ENCODE data around the gene MSL3.

The MSL3 gene

GRCh38 chrX:11753668-11754067 is 4.4 kb upstream of the MSL3 start:
- TF ChIP-seq, protein P1, sequence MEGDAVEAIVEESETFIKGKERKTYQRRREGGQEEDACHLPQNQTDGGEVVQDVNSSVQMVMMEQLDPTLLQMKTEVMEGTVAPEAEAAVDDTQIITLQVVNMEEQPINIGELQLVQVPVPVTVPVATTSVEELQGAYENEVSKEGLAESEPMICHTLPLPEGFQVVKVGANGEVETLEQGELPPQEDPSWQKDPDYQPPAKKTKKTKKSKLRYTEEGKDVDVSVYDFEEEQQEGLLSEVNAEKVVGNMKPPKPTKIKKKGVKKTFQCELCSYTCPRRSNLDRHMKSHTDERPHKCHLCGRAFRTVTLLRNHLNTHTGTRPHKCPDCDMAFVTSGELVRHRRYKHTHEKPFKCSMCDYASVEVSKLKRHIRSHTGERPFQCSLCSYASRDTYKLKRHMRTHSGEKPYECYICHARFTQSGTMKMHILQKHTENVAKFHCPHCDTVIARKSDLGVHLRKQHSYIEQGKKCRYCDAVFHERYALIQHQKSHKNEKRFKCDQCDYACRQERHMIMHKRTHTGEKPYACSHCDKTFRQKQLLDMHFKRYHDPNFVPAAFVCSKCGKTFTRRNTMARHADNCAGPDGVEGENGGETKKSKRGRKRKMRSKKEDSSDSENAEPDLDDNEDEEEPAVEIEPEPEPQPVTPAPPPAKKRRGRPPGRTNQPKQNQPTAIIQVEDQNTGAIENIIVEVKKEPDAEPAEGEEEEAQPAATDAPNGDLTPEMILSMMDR (IDR thresholded peaks at IDR 0.05; ENCODE audit: poor library complexity, severe bottlenecking): no peak
- no peak for ATAC-seq (ENCODE audit: low read depth)
- no peaks in the 10 kb centered on the region for H3K27me3 ChIP-seq (ENCODE audit: insufficient read depth, poor library complexity, severe bottlenecking)

DNA sequence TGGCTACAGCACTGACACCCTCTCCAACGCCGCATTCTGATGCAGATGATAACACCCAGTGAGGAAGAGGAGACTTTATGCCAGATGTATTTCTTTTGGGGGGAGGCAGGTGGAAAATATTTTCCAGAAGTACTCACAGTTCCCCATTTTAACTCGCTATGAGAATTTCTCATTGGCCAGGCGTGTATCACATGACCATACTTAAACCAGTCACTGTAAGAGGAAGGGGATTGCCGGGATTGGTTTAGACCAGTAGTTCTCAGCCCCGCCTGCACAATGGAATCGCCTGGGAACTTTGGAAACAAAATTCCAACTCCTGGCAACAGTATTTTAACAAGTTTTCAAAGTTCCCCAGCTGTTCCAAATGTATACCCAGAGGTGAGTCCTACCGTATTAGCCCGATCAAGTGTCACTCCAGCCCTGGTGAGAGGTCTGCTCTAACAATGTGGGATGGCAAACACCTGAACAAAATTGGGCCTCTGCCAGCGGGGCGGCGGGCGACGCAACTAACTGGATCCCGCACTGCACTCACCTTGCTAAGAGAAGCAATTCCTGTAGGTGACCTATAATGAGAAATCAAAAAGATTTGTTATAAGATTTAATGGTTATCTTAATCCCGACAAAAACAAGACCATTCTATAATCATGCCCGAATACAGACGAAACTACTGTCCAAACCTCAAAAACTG is 2.9 kb upstream of the MSL3 start:
- ATAC-seq (ENCODE audit: low read depth) (no peak), DNase-seq (ENCODE audit: low spot score) (no peak)
- Histone ChIP-seq H3K4me1 (ENCODE audit: insufficient read depth, poor library complexity, severe bottlenecking) (peaks cover 2% of the 10 kb centered on the region), H3K4me3 (ENCODE audit: severe bottlenecking) (no peak overlapping the region), H3K36me3 (ENCODE audit: low read depth) (no peaks in the 10 kb centered on the region), H3K27me3 (ENCODE audit: insufficient read depth, poor library complexity, severe bottlenecking) (no peaks in the 10 kb centered on the region), H3K9me3 (ENCODE audit: severe bottlenecking) (no peaks in the 10 kb centered on the region), H3K27ac (ENCODE audit: poor library complexity, severe bottlenecking) (no peak overlapping the region)
- TF ChIP-seq, protein P1 (IDR thresholded peaks at IDR 0.05; ENCODE audit: poor library complexity, severe bottlenecking): no peak

More at GRCh38 chrX:11753668-11754067, 4.4 kb upstream of the MSL3 start:
- DNase-seq (ENCODE audit: low spot score): no peak
- no peaks in the 10 kb centered on the region for H3K4me1 ChIP-seq (ENCODE audit: insufficient read depth, poor library complexity, severe bottlenecking)
- H3K27ac ChIP-seq (ENCODE audit: poor library complexity, severe bottlenecking): no peak overlapping the region
- H3K4me3 ChIP-seq (ENCODE audit: severe bottlenecking): no peak overlapping the region
- no peaks in the 10 kb centered on the region for H3K9me3 ChIP-seq (ENCODE audit: severe bottlenecking)
- H3K36me3 ChIP-seq (ENCODE audit: low read depth): no peaks in the 10 kb centered on the region

GRCh38 chrX:11755724-11756123 is 2.3 kb upstream of the MSL3 start:
- ATAC-seq (ENCODE audit: low read depth) (no peak), DNase-seq (ENCODE audit: low spot score) (no peak)
- H3K4me3 ChIP-seq (ENCODE audit: severe bottlenecking): no peak overlapping the region

DNA sequence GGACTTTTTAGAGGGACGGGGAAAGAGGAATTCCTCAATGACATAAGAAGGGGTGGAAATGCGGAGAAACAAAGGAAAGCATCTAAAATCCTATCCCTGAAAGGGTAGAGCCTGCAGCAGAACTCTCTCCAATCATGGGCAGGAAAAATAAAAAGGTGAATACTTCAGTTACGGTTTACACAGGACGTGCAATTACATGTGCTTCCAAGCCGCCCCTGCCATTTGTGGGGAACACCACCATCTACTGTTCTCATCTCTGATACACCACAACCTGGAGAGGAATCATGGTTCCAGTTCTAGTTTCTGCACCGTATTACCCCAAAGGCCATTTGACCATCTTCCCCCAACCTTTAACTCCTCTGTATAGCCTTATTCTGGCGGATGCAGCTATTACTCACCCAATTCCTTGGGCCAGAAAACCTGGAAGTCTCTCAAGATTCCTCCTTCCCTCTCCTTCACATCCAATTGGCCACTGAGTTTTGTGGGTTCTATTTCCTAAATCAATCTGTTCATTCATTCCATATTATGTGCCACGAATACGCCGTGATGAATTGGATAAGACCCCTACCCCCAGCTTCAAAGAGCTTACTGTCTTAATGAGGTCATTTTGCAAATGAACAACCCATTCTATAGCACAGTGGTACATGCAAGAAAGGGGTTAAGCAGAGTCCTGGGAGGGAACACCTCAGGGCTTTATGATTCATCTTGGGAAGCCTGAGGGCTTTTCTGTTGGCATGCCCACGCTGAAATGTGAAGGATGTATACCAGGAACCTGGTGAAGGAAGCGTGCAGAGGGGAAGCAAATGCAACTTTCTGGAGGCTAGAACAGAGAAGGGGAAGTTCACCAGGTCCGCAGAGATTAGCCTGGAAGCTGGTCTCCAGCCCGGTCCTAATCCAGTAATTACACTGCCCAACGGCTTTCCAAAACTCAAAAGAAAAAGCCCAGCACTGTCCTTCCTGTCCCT is 1.4 kb upstream of the MSL3 start:
- no peak overlapping the region for H3K4me3 ChIP-seq (ENCODE audit: severe bottlenecking)
- TF ChIP-seq, protein P1 (IDR thresholded peaks at IDR 0.05; ENCODE audit: poor library complexity, severe bottlenecking): no peak
- no peaks in the 10 kb centered on the region for H3K27me3 ChIP-seq (ENCODE audit: insufficient read depth, poor library complexity, severe bottlenecking)
- H3K4me1 ChIP-seq (ENCODE audit: insufficient read depth, poor library complexity, severe bottlenecking): peaks cover 5% of the 10 kb centered on the region
- H3K9me3 ChIP-seq (ENCODE audit: severe bottlenecking): no peaks in the 10 kb centered on the region
- ATAC-seq (ENCODE audit: low read depth) (no peak), DNase-seq (ENCODE audit: low spot score) (no peak)
- peaks cover 10% of the 10 kb centered on the region for H3K36me3 ChIP-seq (ENCODE audit: low read depth)
- H3K27ac ChIP-seq (ENCODE audit: poor library complexity, severe bottlenecking): no peak overlapping the region

More at GRCh38 chrX:11755724-11756123, 2.3 kb upstream of the MSL3 start:
- Histone ChIP-seq H3K4me1 (ENCODE audit: insufficient read depth, poor library complexity, severe bottlenecking) (peaks cover 5% of the 10 kb centered on the region), H3K27me3 (ENCODE audit: insufficient read depth, poor library complexity, severe bottlenecking) (no peaks in the 10 kb centered on the region), H3K36me3 (ENCODE audit: low read depth) (peaks cover 1% of the 10 kb centered on the region), H3K27ac (ENCODE audit: poor library complexity, severe bottlenecking) (no peak overlapping the region), H3K9me3 (ENCODE audit: severe bottlenecking) (no peaks in the 10 kb centered on the region)
- TF ChIP-seq, protein P1 (IDR thresholded peaks at IDR 0.05; ENCODE audit: poor library complexity, severe bottlenecking): no peak
